Measurements from ENCODE around the gene PIK3R1.

GRCh38 chr5:68176802-68177479, 38.6 kb upstream of the PIK3R1 start:
- TF ChIP-seq REST (IDR thresholded peaks at IDR 0.05; ENCODE audit: unreplicated experiment): no peak
- TF ChIP-seq CTCF (conservative IDR thresholded peaks at IDR 0.05; ENCODE audit: low read depth in 2 of 2): no peak
- TF ChIP-seq EZH2 (IDR thresholded peaks at IDR 0.05; ENCODE audit: low read depth, unreplicated experiment): no peak
- TF ChIP-seq EZH2phosphoT487 (IDR thresholded peaks at IDR 0.05; ENCODE audit: unreplicated experiment): no peak
- TF ChIP-seq NANOG (IDR thresholded peaks at IDR 0.05; ENCODE audit: borderline replicate concordance): no peak
- TF ChIP-seq POLR2AphosphoS5 (IDR thresholded peaks at IDR 0.05; ENCODE audit: low read depth): no peak
- no peak for TF ChIP-seq CREB1 (CRISPR knock-in tag; IDR thresholded peaks at IDR 0.05; ENCODE audit: low read depth)
- no peak for TF ChIP-seq JUNB (IDR thresholded peaks at IDR 0.05; ENCODE audit: unreplicated experiment)
- TF ChIP-seq ZNF114 (CRISPR knock-in tag; IDR thresholded peaks at IDR 0.05): no peak
- no peak for TF ChIP-seq ETS1 (IDR thresholded peaks at IDR 0.05)
